WTC11 (cell line): ENCODE data around the gene KLF1. TPM values are rescaled to one million over a fixed set of nuclear protein-coding genes. Genes with fewer than 3 reads are reported as not detected.
A peak's percentile ranks its signal among the peaks of the same experiment; 100 is the strongest.

Experiments
- ATF2 ChIP-seq: sonication (generic); formaldehyde crosslinking; IDR thresholded peaks from 2 replicates; pipeline ENCODE4 v1.8.1; 2022; ENCODE audit warnings: low read depth, missing genetic modification reagents, borderline replicate concordance
- ATF3 ChIP-seq: sonication (generic); formaldehyde crosslinking; conservative IDR thresholded peaks from 2 replicates; pipeline ENCODE4 v1.8.1; 2022; ENCODE audit warnings: mild to moderate bottlenecking, missing genetic modification reagents
- EMX1 ChIP-seq: fragments of 250-450 bp; sonication (Bioruptor Pico); IDR thresholded peaks from 2 replicates; pipeline ENCODE4 v1.8.0; 2021; ENCODE audit warnings: mild to moderate bottlenecking
- GABPB1 ChIP-seq: sonication (generic); formaldehyde crosslinking; IDR thresholded peaks from 2 replicates; pipeline ENCODE4 v1.8.1; 2023; ENCODE audit warnings: mild to moderate bottlenecking, missing genetic modification reagents
- JUN ChIP-seq: sonication (generic); formaldehyde crosslinking; IDR thresholded peaks from 2 replicates; pipeline ENCODE4 v1.8.0; 2023; ENCODE audit warnings: mild to moderate bottlenecking, missing genetic modification reagents
- MAX ChIP-seq: sonication (generic); formaldehyde crosslinking; IDR thresholded peaks from 2 replicates; pipeline ENCODE4 v1.8.0; 2022; ENCODE audit warnings: mild to moderate bottlenecking, missing genetic modification reagents
- NR1H2 ChIP-seq: sonication (generic); formaldehyde crosslinking; IDR thresholded peaks from 2 replicates; pipeline ENCODE4 v1.9.0; 2021; ENCODE audit warnings: mild to moderate bottlenecking, moderate library complexity, missing genetic modification reagents
- NR2C2 ChIP-seq: sonication (generic); formaldehyde crosslinking; IDR thresholded peaks from 2 replicates; pipeline ENCODE4 v1.8.0; 2022; ENCODE audit warnings: mild to moderate bottlenecking, missing genetic modification reagents
- PRDM15 ChIP-seq: sonication (generic); formaldehyde crosslinking; IDR thresholded peaks from 2 replicates; pipeline ENCODE4 v1.8.0; 2022; ENCODE audit warnings: missing genetic modification reagents
- PREB ChIP-seq: sonication (generic); formaldehyde crosslinking; IDR thresholded peaks from 2 replicates; pipeline ENCODE4 v1.8.1; 2022; ENCODE audit warnings: mild to moderate bottlenecking, missing genetic modification reagents, moderate library complexity, borderline replicate concordance
- SMAD4 ChIP-seq: sonication (generic); formaldehyde crosslinking; IDR thresholded peaks from 2 replicates; pipeline ENCODE4 v1.8.0; 2022; ENCODE audit warnings: mild to moderate bottlenecking, missing genetic modification reagents
- TEAD1 ChIP-seq: sonication (generic); formaldehyde crosslinking; IDR thresholded peaks from 2 replicates; pipeline ENCODE4 v1.8.0; 2022; ENCODE audit warnings: mild to moderate bottlenecking, missing genetic modification reagents
- ZNF263 ChIP-seq: sonication (generic); formaldehyde crosslinking; IDR thresholded peaks from 2 replicates; pipeline ENCODE4 v1.8.1; 2022; ENCODE audit warnings: low read depth, mild to moderate bottlenecking, moderate library complexity, missing genetic modification reagents
- ZNF317 ChIP-seq: sonication (generic); formaldehyde crosslinking; IDR thresholded peaks from 2 replicates; pipeline ENCODE4 v1.8.1; 2023; ENCODE audit warnings: low read depth, mild to moderate bottlenecking, moderate library complexity, missing genetic modification reagents, borderline replicate concordance
- ZNF423 ChIP-seq: fragments of 250-450 bp; sonication (Bioruptor Pico); IDR thresholded peaks from 2 replicates; pipeline ENCODE4 v2.1.2; 2022; ENCODE audit warnings: mild to moderate bottlenecking, moderate library complexity
- ZNF512 ChIP-seq: sonication (generic); formaldehyde crosslinking; IDR thresholded peaks from 2 replicates; pipeline ENCODE4 v1.8.1; 2022; ENCODE audit warnings: missing genetic modification reagents, borderline replicate concordance
- ZNF671 ChIP-seq: fragments of 250-450 bp; sonication (Bioruptor Pico); IDR thresholded peaks from 2 replicates; pipeline ENCODE4 v1.8.0; 2021; ENCODE audit warnings: mild to moderate bottlenecking
- total RNA-seq: library from RNA; stranded (reverse); gene quantifications from 3 replicates; pipeline ENCODE4 v1.2.3, GENCODE V29; 2021
- TF ChIP-seq, protein P1 (sequence below): sonication (generic); formaldehyde crosslinking; conservative IDR thresholded peaks from 2 replicates; pipeline ENCODE4 v1.8.1; 2023; ENCODE audit warnings: mild to moderate bottlenecking, low read depth, missing genetic modification reagents, moderate library complexity
- TF ChIP-seq, protein P2 (sequence below): fragments of 250-450 bp; sonication (Bioruptor Pico); IDR thresholded peaks from 2 replicates; pipeline ENCODE4 v1.9.0; 2021; ENCODE audit warnings: moderate library complexity, mild to moderate bottlenecking, inconsistent platforms, borderline replicate concordance
- TF ChIP-seq, protein P3 (sequence below): sonication (generic); formaldehyde crosslinking; IDR thresholded peaks from 2 replicates; pipeline ENCODE4 v1.8.1; 2023; ENCODE audit warnings: mild to moderate bottlenecking, missing genetic modification reagents, moderate library complexity
- TF ChIP-seq, protein P4 (sequence below): sonication (generic); formaldehyde crosslinking; IDR thresholded peaks from 2 replicates; pipeline ENCODE4 v1.8.1; 2023; ENCODE audit warnings: mild to moderate bottlenecking, missing genetic modification reagents

The KLF1 gene
- total RNA-seq, 1 experiment from 2014 or later, result 0.72 TPM

DNA sequence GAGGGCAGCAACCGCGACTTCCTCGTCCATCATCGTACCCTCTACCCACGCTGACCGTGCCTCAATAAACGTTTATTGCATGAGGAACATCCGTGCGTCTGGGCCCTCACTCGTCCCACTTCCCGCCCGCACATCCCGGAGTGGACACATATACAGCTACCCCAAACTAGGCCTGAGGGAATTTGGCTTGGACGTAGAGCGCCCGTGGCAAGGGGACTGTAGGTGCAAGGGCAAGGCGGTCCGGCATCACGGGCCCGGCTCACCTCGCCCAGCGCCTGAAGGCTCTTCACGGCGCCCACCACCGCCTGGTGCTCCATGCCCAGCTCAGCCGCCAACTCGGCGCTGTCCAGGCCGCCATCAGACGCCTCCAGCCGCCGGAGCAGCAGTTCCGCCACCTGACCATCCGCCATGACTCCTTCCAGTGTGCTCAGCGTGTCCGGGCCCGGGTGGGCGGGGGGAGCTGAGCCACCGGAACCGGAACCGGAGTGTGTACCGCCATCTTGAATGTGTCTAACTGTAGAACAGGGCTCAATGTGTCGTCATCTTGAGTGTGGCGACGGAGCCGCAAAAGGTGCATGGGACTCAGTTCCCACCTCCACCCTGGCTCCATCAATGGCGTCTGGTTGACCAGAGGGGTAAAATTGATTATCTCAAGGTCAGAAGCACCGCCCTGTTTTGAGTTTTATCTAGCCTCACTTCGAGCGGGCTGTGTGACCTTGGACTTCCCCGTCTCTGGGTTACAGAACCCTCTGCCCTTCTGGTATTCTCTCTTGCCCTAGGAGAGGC, 46.5 kb upstream of the KLF1 start, which contains the start of gene FARSA (continued):
- TF ChIP-seq, protein P1, sequence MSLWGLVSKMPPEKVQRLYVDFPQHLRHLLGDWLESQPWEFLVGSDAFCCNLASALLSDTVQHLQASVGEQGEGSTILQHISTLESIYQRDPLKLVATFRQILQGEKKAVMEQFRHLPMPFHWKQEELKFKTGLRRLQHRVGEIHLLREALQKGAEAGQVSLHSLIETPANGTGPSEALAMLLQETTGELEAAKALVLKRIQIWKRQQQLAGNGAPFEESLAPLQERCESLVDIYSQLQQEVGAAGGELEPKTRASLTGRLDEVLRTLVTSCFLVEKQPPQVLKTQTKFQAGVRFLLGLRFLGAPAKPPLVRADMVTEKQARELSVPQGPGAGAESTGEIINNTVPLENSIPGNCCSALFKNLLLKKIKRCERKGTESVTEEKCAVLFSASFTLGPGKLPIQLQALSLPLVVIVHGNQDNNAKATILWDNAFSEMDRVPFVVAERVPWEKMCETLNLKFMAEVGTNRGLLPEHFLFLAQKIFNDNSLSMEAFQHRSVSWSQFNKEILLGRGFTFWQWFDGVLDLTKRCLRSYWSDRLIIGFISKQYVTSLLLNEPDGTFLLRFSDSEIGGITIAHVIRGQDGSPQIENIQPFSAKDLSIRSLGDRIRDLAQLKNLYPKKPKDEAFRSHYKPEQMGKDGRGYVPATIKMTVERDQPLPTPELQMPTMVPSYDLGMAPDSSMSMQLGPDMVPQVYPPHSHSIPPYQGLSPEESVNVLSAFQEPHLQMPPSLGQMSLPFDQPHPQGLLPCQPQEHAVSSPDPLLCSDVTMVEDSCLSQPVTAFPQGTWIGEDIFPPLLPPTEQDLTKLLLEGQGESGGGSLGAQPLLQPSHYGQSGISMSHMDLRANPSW, result no peak
- TF ChIP-seq ZNF423 (CRISPR knock-in tag), result no peak
- no peak for TF ChIP-seq ATF3 (CRISPR knock-in tag)
- no peak for TF ChIP-seq EMX1 (CRISPR knock-in tag)
- peak; percentile 90 for TF ChIP-seq MAX (CRISPR knock-in tag)
- TF ChIP-seq ATF2 (CRISPR knock-in tag), result no peak
- no peak for TF ChIP-seq NR1H2
- TF ChIP-seq NR2C2, result no peak
- TF ChIP-seq PREB (CRISPR knock-in tag), result 0 out of 2 replicates have a peak, but pooled peaks have one; percentile 24
- TF ChIP-seq, protein P2, sequence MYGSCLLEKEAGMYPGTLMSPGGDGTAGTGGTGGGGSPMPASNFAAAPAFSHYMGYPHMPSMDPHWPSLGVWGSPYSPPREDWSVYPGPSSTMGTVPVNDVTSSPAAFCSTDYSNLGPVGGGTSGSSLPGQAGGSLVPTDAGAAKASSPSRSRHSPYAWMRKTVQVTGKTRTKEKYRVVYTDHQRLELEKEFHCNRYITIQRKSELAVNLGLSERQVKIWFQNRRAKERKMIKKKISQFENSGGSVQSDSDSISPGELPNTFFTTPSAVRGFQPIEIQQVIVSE, result no peak
- no peak for TF ChIP-seq ZNF512
- TF ChIP-seq ZNF263, result no peak
- peak; percentile 71 for TF ChIP-seq GABPB1 (CRISPR knock-in tag)
- TF ChIP-seq, protein P3, sequence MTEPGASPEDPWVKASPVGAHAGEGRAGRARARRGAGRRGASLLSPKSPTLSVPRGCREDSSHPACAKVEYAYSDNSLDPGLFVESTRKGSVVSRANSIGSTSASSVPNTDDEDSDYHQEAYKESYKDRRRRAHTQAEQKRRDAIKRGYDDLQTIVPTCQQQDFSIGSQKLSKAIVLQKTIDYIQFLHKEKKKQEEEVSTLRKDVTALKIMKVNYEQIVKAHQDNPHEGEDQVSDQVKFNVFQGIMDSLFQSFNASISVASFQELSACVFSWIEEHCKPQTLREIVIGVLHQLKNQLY, result no peak
- peak; percentile 34 for TF ChIP-seq TEAD1
- no peak for TF ChIP-seq JUN (CRISPR knock-in tag)
- TF ChIP-seq PRDM15 (CRISPR knock-in tag), result no peak
- TF ChIP-seq, protein P4, sequence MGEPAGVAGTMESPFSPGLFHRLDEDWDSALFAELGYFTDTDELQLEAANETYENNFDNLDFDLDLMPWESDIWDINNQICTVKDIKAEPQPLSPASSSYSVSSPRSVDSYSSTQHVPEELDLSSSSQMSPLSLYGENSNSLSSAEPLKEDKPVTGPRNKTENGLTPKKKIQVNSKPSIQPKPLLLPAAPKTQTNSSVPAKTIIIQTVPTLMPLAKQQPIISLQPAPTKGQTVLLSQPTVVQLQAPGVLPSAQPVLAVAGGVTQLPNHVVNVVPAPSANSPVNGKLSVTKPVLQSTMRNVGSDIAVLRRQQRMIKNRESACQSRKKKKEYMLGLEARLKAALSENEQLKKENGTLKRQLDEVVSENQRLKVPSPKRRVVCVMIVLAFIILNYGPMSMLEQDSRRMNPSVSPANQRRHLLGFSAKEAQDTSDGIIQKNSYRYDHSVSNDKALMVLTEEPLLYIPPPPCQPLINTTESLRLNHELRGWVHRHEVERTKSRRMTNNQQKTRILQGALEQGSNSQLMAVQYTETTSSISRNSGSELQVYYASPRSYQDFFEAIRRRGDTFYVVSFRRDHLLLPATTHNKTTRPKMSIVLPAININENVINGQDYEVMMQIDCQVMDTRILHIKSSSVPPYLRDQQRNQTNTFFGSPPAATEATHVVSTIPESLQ, result no peak
- no peak for TF ChIP-seq SMAD4 (CRISPR knock-in tag)
- TF ChIP-seq ZNF671, result no peak
- no peak for TF ChIP-seq ZNF317 (CRISPR knock-in tag)
